Measurements from ENCODE around the gene RABGEF1.

- TF ChIP-seq, protein P1, sequence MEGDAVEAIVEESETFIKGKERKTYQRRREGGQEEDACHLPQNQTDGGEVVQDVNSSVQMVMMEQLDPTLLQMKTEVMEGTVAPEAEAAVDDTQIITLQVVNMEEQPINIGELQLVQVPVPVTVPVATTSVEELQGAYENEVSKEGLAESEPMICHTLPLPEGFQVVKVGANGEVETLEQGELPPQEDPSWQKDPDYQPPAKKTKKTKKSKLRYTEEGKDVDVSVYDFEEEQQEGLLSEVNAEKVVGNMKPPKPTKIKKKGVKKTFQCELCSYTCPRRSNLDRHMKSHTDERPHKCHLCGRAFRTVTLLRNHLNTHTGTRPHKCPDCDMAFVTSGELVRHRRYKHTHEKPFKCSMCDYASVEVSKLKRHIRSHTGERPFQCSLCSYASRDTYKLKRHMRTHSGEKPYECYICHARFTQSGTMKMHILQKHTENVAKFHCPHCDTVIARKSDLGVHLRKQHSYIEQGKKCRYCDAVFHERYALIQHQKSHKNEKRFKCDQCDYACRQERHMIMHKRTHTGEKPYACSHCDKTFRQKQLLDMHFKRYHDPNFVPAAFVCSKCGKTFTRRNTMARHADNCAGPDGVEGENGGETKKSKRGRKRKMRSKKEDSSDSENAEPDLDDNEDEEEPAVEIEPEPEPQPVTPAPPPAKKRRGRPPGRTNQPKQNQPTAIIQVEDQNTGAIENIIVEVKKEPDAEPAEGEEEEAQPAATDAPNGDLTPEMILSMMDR (IDR thresholded peaks at IDR 0.05) = no peak
- TF ChIP-seq EZH2 (IDR thresholded peaks at IDR 0.05) = no peak
- TF ChIP-seq EZH2phosphoT487 (IDR thresholded peaks at IDR 0.05) = no peak
Observed at GRCh38 chr7:66839814-66840213, 99.3 kb downstream of the RABGEF1 start.

Measured in neural progenitor cell (in vitro differentiated cells).